ENCODE data around the gene REV3L.

Gene REV3L

DNA sequence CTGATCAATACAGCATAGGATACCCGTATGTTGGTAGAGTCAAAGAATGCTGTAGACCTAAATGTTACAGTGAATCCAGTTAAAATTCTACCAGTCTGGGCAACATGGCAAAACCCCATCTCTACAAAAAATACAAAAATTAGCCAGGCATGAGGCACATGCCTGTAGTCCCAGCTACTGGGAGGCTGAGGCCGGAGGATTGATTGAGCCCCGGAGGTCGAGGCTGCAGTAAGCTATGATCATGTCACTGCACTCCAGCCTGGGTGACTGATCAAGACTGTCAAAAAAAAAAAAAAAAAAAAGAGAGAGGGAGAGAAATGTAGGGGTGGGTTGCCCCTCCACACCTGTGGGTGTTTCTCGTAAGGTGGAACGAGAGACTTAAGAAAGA lies 228.2 kb downstream of the REV3L start:
- TF ChIP-seq, protein P1, sequence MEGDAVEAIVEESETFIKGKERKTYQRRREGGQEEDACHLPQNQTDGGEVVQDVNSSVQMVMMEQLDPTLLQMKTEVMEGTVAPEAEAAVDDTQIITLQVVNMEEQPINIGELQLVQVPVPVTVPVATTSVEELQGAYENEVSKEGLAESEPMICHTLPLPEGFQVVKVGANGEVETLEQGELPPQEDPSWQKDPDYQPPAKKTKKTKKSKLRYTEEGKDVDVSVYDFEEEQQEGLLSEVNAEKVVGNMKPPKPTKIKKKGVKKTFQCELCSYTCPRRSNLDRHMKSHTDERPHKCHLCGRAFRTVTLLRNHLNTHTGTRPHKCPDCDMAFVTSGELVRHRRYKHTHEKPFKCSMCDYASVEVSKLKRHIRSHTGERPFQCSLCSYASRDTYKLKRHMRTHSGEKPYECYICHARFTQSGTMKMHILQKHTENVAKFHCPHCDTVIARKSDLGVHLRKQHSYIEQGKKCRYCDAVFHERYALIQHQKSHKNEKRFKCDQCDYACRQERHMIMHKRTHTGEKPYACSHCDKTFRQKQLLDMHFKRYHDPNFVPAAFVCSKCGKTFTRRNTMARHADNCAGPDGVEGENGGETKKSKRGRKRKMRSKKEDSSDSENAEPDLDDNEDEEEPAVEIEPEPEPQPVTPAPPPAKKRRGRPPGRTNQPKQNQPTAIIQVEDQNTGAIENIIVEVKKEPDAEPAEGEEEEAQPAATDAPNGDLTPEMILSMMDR (IDR thresholded peaks at IDR 0.05): no peak
- H3K4me1 Mint-ChIP-seq: peaks cover 40% of the 10 kb centered on the region
- no peak overlapping the region for H3K4me3 Mint-ChIP-seq
- H3K9me3 Mint-ChIP-seq: no peaks in the 10 kb centered on the region
- DNase-seq: no peak
- H3K27me3 Mint-ChIP-seq (ENCODE audit: low read depth, poor library complexity): peaks cover 54% of the 10 kb centered on the region
- H3K36me3 Mint-ChIP-seq (ENCODE audit: low read depth): no peaks in the 10 kb centered on the region
- no peak overlapping the region for H3K27ac Mint-ChIP-seq

DNA sequence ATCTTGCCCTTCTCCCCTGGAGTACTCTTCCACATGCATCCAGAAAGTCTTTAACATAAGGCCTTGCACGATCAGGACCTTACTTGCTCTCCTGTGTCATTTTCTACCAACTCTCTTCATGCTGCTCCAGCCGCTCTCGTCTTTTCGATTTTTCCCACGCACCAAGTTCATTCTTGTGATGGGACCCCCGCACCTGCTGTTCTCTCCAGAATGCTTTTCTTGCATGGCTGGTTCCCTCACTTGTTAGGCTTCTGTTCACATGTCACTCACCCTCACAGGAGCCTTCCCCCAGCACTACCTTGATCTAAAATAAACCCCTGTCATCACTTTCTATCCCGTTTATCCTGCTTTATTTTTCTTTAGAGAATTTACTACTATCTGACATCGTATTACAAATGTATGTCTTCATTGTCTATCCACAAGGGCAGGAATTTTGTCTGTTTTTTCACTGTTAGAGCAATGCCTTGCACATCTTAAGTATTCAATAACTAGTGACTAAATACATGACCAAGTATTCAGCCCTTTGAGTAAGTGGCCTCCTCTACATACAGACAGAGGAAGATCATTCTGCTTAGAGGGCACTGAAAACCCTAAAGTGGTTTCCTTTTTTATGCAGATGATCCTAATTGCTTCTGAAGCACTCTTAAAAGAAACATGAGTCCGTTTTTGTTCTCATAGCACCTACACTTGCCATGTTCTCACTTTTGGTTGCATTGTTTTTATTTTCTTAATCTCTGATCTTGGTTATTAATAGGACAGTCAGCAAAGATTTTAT lies 228.8 kb downstream of the REV3L start:
- DNase-seq: no peak
- Mint-ChIP-seq H3K4me1 (peaks cover 40% of the 10 kb centered on the region), H3K27me3 (ENCODE audit: low read depth, poor library complexity) (peaks cover 57% of the 10 kb centered on the region), H3K36me3 (ENCODE audit: low read depth) (no peaks in the 10 kb centered on the region), H3K27ac (no peak overlapping the region), H3K9me3 (no peaks in the 10 kb centered on the region), H3K4me3 (peak overlapping the region; percentile 0)
- TF ChIP-seq, protein P1 (IDR thresholded peaks at IDR 0.05): no peak

- TF ChIP-seq, protein P1 (IDR thresholded peaks at IDR 0.05): no peak
- Mint-ChIP-seq H3K27me3 (ENCODE audit: low read depth, poor library complexity) (peaks cover 52% of the 10 kb centered on the region), H3K9me3 (no peaks in the 10 kb centered on the region), H3K27ac (peak overlapping the region; percentile 67), H3K36me3 (ENCODE audit: low read depth) (no peaks in the 10 kb centered on the region), H3K4me1 (peaks cover 30% of the 10 kb centered on the region), H3K4me3 (no peak overlapping the region)
- no peak for DNase-seq
These were observed 230.3 kb downstream of the REV3L start for GRCh38 chr6:111252726-111253125.

DNA sequence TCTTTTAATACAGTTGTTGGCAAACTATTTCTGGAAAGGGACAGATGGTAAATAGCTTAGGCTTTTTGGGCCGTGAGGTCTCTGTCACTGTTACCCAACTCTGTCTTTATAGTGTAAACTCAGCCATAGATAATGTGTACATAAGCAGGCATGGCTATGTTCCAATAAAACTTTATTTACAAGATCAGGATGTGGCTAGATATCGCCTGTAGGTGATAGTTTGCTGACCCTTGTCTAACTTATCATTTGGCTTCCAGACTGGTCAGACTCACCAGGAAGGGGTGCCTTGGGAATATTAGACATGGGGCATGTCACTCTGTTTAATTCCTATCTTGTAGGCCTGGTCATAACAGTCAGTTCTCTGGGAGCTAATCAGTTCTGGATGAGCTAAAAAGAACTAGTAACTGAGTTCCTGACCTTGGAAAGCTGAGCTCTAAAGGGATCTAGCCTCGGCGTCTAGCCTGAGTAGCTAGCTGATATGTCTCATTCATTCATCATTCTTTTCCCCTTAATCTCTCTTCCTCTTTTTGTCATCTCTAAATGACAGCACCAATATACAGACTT lies 232.1 kb downstream of the REV3L start:
- DNase-seq: no peak
- Mint-ChIP-seq H3K4me3 (no peak overlapping the region), H3K4me1 (peaks cover 30% of the 10 kb centered on the region), H3K27ac (no peak overlapping the region), H3K9me3 (no peaks in the 10 kb centered on the region), H3K27me3 (ENCODE audit: low read depth, poor library complexity) (peaks cover 41% of the 10 kb centered on the region), H3K36me3 (ENCODE audit: low read depth) (no peaks in the 10 kb centered on the region)
- TF ChIP-seq, protein P1 (IDR thresholded peaks at IDR 0.05): no peak

Measured in nephron progenitor cell (in vitro differentiated cells).